AG09309 (cell line): Measurements from ENCODE around the gene RFC5.

ENCODE experiments used
- DNase-seq: peaks from one replicate; pipeline ENCODE4 v3.0.0-alpha.2; 2010; ENCODE audit warnings: low read depth
- H3K4me3 ChIP-seq: 2 replicates; pipeline ENCODE4 v1.5.1; 2011; ENCODE audit warnings: mild to moderate bottlenecking, low read depth, low read length, moderate library complexity; ENCODE audit not compliant: control insufficient read depth
- TF ChIP-seq, protein P1 (sequence below): IDR thresholded peaks from 2 replicates; pipeline ENCODE4 v1.5.1; 2011; ENCODE audit warnings: mild to moderate bottlenecking, low read depth, low read length, inconsistent platforms; ENCODE audit not compliant: insufficient read depth, control insufficient read depth; ENCODE audit errors: missing control alignments

Gene RFC5

DNA sequence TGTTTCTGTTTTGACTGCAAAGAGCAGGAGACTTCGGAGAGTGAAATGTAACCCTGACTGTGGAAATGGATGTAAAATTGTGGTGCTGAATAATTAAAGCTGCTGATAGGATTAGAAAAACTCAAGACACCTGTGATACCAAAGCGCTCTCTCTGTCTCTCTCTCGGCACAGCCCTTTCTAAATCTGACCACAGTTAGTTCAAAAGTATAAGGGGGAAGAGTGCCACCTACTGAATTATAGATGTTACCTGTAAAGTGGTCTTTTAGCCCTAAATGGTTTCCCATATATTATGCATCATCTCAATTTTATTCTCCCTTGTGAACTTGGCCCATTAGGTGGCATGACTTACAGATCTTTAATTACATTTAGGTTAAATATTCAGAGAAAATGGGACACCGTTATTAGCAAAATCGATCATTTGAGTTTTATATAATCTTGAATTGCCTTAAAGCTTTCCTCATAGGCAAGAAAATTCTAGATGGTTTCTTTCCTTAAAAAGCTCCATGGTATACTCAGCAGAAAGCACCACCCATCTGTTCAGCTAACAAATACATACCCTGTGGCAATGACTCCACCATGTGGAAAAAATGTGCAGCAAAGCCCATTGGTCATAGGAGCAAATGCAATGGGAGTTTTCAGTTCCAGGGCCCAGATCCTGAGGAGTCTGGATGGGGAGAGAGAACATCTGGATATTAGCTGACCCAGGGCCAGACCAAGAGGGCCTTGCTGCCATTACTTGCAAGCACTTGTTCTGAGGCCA lies 18.1 kb downstream of the RFC5 start:
- no peak overlapping the region for H3K4me3 ChIP-seq
- DNase-seq = peak; percentile 29

DNA sequence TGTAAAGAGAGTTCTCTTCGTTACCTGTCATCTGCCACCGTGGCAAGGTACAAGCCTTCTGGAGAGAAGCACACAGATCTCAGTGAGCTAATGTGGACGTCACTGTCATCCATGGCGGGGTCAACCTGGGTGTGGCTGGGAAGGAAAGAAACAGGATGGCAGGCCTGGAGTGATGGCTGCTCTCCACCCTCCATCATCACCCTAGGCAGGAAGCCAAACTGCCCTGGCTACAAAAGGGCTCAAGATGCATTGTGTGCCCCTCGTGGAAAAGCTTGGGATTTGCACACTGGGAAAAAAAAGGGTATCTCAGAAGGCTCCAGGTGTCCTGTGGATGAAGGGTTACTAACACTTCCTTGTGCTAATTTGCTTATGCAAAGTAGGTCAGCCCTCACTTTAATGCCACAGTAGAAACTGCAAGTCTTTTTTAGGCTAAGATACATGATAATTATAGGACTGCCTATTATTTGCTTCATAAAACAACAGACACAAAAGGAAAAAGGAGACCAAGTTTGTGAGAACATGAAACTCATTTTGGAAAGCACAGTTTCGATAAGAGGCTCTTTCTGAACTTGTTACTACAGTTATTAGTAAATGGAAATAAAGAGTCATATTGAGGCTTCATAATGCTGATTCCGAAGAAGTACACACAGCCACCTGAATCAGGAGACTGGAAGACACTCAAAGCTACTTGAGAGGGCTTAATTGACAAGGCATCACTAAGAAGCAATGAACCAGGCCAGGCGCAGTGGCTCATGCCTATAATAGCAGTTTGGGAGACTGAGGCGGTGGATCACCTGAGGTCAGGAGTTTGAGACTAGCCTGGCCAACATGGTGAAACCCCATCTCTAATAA lies 18.9 kb downstream of the RFC5 start:
- DNase-seq = no peak

More for the DNA sequence above, 18.1 kb downstream of the RFC5 start:
- TF ChIP-seq, protein P1, sequence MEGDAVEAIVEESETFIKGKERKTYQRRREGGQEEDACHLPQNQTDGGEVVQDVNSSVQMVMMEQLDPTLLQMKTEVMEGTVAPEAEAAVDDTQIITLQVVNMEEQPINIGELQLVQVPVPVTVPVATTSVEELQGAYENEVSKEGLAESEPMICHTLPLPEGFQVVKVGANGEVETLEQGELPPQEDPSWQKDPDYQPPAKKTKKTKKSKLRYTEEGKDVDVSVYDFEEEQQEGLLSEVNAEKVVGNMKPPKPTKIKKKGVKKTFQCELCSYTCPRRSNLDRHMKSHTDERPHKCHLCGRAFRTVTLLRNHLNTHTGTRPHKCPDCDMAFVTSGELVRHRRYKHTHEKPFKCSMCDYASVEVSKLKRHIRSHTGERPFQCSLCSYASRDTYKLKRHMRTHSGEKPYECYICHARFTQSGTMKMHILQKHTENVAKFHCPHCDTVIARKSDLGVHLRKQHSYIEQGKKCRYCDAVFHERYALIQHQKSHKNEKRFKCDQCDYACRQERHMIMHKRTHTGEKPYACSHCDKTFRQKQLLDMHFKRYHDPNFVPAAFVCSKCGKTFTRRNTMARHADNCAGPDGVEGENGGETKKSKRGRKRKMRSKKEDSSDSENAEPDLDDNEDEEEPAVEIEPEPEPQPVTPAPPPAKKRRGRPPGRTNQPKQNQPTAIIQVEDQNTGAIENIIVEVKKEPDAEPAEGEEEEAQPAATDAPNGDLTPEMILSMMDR = peak; percentile 63

GRCh38 chr12:118036672-118037411 lies 20.3 kb downstream of the RFC5 start:
- TF ChIP-seq, protein P1 = no peak
- H3K4me3 ChIP-seq = no peak overlapping the region
- DNase-seq = no peak

More for the DNA sequence above, 18.9 kb downstream of the RFC5 start:
- H3K4me3 ChIP-seq = no peak overlapping the region
- TF ChIP-seq, protein P1 = no peak

DNA sequence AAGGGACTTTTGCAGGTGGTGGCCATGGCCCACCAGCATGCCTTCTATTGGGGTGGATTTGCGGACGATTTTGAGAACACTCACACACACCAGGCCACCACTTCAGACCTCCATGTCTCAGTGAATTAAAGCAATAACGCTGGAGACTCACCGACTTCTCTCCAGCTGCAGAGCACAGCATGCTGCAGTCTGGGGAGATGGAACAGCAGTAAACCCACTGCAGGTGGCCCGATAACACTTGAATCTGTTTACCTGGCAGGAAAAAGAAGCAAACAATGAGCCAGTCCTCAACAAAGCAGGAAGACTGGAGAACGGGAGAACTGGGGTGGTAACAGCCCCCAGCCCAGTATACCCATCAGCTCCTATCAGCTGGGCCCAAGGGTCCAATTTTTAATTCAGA lies 21.6 kb downstream of the RFC5 start:
- DNase-seq = no peak
- TF ChIP-seq, protein P1 = no peak
- H3K4me3 ChIP-seq = no peak overlapping the region

DNA sequence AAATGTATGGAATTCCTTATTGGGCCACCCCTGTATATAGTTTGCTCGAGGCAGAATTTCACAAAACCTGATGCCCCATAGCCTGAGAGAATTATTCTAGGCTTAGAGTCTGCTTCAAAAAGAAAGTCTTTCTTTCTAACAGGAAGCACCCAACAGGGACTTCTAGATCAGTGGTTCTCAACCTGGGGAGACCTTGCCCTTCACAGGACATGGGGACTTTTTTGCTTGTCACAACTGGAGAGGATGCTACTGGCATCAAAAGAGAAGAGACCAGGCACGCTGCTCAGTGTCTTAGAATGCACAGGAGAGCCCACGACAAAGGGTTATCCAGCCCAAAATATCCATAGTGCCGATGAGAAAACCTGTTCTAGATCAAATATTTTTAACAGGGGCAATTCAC lies 25.6 kb downstream of the RFC5 start:
- H3K4me3 ChIP-seq = no peak overlapping the region
- no peak for DNase-seq
- TF ChIP-seq, protein P1 = no peak

GRCh38 chr12:118044075-118044474 lies 27.6 kb downstream of the RFC5 start:
- no peak overlapping the region for H3K4me3 ChIP-seq
- TF ChIP-seq, protein P1 = no peak
- no peak for DNase-seq
